Stimulated activated CD8-positive, alpha-beta memory T cell treated with anti-CD3 and anti-CD28 coated beads, Interleukin-12 subunit alpha, Interleukin-12 subunit beta, amount 100 ng/mL, for 1 hour (primary cell): ENCODE data around the gene NECTIN1.

Experiments
- DNase-seq: peaks from one replicate; pipeline ENCODE4 v3.0.0-alpha.2; 2020; ENCODE audit warnings: low read depth

The NECTIN1 gene

DNA sequence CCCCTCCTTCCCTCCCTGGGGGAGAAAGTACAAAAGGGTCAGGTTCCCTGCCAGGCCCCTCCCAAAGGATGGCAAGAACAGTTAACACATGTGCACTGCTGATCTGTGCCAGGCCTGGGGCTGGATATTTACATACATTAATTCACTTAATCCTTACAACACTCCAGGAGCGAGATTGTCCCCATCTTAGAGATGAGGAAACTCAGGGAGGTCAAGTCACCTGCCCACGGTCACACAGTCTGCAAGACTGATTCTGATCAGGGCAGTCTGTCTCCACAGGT, 36.5 kb downstream of the NECTIN1 start:
- DNase-seq = no peak

DNA sequence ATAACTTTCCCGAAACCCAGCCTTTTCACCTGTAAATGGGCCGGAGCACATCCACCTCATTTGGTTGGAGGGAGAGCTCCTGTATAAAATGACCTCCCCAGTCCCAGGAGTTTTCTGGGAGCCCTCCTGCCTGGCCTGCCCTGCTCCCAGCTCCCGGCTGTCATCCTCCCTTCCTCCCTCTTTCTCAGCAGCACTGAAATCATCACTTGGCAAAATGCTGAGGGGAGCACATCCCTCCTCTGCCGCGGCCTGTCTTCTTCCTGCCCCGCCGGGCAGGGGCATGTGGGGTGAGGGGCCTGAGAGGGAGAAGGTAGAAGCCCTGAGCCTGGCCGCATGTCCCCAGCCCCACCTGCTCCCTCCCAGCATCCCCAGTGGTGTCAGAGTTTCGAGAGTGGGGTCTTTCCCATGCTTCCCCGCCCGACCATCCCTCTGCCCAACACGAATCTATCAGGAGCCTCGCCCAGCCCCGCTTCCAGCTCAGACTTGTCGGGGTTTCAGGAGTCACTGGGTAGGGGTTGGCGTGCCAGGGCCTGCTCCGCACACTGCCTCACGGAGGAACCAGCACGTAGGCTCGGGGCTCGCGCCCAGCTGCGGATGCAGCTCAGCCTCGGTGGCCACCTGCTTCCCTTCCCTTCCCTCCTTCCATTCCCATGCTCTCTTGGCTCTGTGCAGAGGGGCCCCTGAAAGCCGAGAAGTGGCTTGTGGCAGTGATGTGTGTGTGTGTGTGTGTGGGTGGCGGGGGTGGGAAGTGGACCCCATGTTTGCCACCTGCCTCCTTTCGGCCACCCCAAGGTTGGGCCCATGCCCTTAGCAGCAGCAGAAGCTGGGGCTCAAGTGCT, 37.1 kb downstream of the NECTIN1 start:
- no peak for DNase-seq

DNA sequence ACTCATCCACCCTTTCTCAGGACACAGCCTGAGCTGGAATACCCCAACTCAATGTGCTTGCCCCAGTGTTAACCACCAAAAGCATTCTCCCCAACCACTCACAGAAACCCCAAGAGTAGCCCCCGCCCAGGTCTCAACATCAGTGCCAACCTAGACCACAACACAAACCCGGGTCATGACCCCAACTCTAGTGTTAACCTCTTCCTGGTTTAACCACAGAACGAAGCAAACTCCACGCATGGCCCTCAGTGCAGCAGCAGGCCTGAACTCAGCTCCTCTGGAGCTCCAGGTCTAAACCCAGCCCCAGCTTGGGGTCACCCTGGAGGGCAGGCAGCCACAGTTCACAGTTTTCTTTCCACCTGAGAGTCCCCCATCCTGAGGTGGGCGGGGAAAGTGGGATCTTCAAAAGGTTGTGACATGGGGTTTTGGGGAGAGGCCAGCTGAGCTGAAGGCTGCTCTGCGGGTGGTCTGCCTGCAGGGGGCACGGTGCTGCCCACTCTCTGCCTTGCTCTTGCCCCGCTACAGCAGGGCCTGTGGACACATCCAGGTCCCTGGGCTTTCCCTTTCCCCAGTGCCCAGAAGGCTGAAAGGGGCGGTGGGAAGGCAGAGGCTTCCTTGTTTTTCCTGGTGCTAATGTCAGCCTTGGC, 37.9 kb downstream of the NECTIN1 start:
- DNase-seq = no peak

DNA sequence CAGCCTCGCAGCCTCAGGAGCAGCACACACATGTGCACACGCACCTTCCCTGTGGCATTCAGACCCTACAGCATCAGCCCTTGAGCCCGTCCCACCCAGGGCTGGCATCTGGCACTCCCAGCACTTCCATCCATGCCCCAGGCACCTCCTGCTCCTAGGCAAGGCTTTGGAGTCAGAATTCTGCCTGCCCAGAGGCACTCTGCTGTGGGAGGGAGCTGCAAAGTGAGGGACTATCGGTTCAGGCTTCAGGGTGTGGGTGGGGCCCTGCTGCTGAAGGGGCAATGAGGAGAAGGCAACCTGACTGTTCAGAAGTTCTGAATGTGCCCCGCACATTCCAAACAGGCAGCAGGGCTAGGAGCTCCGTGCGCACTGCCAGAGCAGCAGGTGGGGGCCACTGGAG, 39.7 kb downstream of the NECTIN1 start:
- no peak for DNase-seq

DNA sequence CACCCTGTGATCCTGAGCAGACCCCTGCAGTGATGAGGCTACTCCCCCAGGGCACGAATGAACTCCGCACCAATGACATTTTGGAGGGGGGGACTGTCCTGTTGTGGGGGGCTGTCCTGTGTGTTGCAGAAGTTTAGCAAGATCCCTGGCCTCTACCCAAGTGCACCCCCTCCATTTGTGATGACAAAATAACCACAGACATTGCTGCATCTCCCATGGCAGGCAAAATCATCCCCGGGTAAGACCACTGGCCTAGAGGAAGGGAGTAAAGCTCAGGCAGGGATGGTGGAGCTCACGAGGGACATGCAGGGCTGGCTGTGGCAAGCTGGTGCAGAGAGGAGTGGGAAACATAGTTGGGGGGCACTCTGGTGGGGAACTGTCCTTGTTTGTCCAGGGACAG, 40.6 kb downstream of the NECTIN1 start:
- DNase-seq = no peak

DNA sequence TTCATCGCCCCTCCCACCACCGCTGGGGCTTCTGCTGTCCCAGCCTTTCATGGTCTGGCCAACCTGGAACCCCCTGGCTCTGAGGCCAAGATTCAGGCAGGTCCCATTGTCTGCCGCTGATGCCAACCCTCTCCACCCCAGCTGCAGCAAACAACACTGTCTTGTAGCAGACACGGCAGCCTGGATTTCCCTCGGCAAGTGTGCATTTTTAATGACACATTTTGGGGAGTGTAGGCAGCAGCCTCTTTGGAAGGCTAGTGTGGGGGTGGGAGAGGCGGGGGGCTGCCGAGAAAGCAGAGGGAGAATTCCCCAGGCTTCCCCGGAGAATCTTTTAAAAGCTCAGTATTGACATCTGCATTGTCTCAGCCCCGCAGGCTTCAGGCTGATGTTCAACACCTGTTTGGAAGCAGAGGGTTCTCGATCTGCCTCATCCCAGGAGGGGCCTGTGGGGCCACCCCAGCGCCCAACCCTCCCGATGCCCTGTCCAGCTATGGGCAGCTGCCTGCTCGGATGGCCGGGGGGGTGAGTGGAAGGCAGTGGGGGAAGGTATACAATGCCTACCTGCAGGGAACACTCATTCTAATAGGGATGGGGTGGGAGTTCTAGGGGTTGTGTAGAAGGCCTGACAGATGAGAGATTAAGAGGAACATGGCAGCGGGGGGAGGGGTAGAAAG, 41.5 kb downstream of the NECTIN1 start:
- no peak for DNase-seq

DNA sequence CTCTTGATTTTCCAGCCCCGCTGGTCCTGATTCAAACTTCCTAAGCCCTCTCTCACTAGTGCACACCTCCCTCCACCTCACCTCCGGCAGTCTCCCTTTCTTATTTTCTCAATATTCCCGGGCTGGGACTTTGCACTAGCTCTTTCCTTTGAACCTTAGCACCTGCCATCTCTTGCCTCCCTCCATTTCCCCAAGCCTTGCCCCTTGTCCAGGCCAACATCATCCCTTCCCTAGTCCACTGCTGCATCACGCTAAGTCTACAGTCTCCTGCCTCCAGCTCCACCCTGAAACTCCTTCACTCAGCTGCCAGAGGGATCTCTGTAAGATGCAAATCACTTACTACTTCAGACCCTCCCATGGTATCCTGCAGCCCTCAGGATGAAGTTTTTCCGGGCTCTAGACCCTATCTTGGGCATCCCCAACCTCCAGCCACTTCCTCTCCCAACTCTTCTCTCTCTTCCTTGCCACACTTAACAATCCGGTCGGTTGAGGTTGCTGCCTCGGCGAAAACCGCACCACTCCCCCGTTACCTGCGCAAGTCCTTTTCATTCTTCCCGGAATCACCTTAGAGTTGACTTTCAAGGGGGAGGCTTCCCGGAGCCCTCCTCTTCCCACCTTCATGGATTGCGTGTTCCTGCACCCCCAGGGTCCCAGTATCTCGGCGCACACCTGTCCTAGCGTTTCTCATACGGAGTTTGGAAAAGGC, 42.7 kb downstream of the NECTIN1 start:
- DNase-seq = no peak

DNA sequence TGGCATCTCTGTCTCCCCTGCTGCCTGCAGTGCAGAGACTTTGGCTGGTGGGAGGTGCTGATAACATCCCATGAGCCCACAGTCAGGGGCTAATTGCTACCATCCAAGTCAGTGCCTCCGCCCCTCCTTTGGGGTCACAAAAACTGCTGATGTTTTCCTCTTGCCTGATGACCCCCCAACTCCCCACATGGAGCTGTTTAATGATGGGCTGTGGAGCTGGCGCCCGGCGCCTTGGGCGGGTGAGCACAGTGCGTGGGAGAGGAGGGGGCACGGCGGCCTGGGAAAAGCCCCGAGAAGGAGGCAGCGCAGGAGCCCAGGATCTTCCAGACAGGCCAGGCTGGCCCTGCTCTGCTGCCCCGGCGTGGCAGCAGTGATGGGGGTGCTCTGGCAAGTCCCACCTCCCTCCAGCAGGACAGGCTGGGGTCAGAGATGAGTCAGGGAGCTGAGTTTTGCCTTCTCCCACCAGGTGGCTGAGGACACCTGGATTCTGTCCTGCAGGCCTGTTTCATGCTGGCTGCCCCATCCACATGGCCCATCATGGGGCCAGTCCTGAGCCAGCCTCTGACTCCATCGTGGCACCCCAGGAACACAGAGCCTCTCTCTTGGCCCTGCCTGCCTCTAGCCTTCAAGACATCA, 43.8 kb downstream of the NECTIN1 start:
- no peak for DNase-seq

DNA sequence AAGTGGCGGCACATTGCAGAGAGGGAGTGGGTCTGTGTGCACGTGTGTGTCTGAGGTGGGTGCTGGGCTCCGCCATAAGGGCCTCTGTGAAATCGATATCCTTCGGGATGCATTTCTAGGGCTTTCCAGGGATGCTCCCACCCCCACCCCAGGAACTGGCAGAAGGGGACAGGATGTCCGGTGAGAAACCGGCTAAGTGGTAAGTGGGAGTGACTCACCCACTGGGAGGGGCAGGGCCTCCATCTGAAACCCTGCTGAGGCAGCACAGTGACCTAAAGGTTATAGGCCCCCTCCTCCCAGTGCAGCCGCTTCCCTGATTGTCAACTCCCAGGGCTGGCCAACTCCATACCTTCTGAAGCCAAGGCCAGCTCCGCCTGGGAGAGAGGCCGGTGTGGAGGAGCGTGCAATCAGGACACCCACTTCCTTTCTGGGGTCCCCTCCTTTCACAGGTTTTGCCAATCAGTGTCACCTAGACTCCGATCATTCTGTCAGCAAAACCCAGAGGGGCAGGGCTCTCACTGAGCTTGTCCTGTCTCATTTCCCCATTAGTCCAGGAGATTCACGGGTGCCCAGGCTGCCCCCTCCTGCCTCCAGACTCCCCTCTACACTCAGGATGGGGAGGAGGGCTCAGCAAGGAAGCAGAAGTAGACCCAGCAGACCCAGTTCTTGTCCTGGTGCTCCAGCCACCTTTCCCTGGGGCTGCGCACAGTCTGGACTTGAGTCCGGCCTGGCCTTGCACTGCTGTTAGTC, 44.5 kb downstream of the NECTIN1 start:
- DNase-seq = no peak

DNA sequence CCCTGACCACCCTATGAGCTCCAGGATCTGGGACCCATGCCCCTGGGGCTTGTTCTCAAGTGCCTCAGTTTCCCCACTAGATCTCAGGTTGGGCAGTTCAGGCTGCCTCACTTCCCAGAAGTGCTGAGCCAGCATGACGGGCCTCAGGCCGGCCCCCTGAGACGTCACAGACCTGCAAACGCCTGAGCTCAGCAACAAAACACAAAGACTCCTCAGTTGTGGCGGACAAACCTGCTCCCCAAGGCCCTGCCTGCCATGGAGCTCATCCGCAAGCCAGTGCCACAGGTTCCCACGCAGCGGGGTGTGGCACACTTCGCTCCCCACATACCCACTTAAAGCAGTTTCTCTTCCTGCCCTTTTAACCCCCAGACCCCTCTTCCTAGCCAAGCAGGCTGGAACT, 45.2 kb downstream of the NECTIN1 start:
- no peak for DNase-seq

DNA sequence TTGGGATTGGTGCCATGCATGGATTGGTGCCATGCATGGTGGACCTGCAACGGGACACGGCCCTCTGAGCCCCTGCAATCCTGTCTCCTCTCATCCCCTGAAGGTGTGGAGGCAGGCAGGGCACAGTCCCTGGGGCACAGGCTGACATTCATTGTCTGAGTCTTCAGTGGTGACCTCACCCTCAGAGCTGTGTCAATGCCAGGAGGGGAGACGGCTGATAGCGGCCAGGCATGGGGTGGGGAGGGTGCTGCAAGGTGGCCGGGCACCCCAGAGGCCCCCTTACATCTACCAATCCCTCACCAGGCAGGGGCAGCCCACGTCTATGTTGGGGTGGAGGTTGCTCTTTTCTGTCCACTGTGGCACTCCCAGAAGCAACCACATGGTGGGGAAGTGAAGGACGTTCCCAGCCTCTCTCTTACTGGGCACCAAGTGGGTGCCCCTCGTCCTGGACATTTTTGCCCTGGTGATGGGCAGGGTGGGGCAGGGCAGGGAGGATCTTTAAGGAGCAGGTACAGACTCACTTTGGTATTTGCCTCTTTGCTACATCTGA, 47.6 kb downstream of the NECTIN1 start:
- DNase-seq = no peak

DNA sequence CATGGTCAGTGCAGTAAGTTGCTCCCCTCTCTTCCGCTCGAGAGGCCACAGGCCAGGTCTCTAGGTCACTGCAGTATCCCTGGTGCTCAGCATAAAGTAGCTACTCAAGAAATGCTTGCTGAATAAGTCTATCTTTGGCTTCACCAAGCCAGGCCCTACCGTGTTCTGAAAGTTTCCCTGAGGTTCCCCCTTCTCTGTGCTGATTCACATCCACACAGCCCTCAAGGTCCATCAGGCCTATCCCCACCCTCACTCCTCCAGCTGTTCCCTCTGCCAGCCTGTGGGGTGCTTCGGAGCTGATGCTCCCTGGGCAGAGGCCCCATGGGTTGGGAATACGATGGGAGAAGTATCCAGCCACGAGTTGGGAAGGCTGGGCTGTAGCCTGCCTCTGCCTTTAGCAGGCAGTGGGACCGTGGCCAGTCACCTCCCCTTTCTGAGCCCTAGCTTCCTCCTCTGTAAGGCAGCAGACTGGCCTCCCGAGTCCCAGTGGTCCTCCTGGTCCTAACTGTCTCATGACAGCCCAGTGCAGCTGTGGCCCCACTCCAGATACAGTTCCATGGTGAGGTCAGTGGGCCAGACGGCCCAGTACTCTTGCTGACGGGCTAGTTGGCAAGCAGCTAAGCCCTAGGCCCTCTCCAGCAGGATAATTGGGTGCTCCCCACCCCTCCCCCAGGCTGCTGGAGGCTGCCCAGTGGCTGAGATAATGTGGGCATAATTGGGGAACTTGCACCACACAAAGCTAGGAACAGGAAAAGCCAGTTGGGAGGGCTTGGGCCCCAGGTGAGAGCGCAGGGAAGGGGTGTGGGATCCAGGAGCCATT, 48.2 kb downstream of the NECTIN1 start:
- DNase-seq = no peak

DNA sequence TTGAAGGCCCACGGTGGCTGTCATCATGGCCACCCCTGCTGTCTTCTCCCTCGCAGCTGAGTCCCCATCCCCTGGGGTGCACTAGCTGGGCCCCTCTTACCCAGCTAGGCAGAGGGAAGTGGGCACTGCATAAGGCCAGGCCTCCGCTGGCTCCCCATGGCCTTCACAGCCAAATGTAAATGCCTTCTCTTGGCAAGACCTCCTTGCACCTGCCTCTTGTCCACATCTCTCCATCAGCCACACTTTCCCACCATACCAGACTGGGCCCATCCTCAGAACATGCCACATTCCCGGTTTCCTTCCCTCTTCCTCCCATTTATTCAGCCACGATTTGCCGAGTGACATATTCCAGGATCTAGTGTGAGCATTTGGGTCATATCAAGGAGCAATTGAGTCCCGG, 49.7 kb downstream of the NECTIN1 start:
- DNase-seq = no peak

DNA sequence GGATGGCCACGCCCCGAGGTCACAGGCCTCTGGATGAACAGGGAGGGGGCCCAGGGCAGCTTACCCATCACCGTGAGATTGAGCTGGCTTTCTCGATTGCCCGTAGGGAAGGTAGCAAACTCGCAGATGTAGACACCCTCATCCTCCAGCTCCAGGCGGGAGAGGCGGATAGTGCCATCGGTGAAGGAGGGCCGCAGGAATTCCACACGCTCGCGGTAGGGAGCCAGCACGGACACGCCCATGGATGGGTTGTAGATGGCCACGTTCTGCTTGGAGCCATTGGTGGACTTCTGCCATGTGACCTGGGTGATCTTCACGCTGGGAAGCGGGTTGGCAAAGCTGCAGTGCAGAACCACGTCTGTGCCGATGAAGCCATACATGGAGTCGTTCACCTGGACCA, 50.6 kb downstream of the NECTIN1 start:
- DNase-seq = no peak

DNA sequence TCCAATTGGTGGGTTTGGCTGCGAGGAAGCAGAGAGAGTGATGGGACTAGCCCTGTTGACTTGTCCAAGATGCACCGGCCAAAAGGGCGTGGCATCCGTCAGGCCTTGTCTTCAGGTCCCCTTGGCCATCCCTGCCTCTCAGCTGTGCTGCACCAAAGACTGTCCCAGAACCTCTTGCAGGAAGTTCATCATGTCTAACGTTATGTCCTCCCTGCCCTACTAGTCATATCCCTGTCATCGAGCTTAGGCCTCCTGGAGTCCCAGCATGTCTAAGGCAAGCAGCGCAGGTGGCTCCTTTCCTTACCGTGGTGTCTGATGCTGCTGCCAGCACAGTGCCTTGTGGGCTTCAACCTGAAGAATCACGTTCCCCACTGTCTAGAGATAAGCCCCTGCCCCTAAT, 51.2 kb downstream of the NECTIN1 start:
- no peak for DNase-seq

DNA sequence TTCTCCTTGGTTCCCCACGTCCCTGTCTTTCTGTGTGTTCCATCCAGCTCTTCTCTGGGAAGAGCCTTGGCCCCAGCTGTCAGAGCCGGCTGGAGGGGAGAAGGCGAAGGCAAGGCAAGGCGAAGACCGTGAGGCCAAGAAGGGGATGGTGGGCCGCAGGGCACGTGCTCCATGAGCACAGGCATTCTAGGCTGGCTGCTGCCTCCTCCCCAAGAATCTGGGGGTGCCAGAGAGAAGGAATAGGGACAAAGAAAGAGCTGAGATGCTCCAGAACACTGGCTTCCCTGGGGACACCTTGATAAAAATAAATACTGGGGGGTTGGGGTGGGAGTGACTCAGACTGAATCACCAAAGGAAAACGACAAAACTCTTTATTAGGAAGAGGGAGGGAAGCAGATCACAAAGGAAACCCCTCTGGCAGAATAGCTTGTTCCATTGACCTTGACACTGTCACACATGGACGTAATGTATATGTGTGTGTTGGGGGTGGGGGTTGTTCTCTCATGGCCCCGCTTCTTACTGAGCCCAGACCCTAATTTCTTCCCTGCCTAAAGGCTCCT, 52.5 kb downstream of the NECTIN1 start:
- DNase-seq = no peak

DNA sequence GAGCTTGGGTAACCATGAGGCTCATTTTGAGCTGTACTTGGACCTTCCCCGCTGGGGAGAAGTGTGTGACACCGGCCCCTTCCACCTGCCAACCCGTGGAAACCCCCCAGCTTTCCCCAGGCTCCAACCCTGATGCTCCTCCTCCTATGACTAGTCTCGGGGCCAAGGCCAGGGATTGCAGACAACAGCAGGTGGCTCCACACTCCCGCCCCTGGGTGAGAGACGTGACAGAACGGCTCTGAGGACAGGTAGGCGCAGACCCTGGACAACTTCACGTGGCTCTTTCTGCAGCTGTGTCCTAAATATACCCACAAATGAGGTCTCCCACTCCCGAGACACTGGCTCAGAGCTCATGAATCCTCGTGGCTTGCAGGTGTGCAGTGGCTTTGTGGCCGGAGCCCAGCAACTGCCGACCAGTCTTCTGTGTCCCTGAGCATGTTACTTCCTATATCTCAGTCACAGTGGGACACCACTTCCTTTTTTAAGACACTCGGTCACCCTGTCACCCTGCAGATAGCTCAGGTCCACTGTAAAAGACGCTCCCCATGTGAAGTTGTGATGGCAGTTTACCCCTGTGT, 55.2 kb downstream of the NECTIN1 start:
- no peak for DNase-seq

DNA sequence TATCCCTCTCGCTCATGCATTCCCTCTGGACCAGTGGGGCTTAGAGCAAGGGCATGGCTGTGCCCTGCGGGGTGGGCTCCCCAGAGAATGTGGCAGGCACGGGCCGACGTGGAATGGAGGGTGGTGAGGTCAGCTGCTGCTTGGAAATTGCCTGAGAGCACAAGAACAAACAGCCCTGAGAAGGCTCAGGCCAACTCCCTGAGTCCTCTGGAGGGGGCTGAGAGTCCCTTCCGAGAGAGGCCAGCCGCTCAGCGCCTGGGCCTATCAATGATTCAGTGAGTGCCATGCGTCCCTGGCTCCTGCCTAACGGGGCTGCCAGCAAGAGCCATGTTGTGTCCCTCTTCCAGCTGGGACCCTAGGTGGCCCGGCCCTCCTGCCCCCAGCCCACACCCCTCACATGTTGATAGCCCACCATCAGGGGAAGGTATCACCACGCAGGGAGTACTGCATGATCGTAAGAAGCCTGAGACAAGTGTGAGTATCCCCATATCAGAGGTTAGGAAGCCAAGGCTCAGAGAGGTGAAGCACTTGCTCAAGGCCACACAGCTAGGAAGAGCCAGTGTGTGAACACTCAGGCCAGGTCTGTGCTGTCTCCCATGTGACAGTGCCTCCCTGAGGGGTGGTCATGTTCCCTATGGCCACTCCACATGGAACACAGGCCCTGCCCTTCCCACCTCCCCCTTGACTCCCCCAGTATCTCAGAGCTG, 55.8 kb downstream of the NECTIN1 start:
- no peak for DNase-seq

DNA sequence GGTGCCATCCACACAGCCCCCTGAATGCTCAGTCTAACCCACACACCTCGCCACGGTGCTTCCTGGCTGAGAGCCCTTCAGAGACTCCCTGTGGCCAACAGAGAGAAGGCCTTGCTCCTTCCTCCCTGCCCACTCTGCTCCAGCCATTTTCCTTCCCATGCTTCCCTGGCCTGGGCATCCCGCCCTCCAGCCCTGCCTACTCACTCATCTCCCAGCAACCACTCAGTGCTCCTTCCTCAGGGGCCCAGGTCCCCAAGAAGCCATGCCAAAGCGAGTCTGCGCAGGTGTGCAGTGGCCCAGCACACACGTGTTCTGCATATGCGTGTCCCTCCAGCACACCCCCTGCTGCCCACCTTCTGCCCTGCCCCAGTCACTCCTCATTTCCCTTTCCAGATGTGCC, 56.4 kb downstream of the NECTIN1 start:
- no peak for DNase-seq
